HG02642 (cell line): ENCODE measurements around the gene TAF11.
A peak's percentile ranks its signal among the peaks of the same experiment; 100 is the strongest.
"Not testable (repeated sequence)": the region's sequence is repeated elsewhere in the genome, so short reads cannot be mapped to it uniquely, and the experiment has no call there.

Experiments
- ATAC-seq: cut with Tn5 transposase; IDR thresholded peaks from one replicate; pipeline ENCODE4 v1.9.1; 2021; ENCODE audit warnings: mild to moderate bottlenecking; ENCODE audit not compliant: unreplicated experiment, poor library complexity

Gene TAF11, protein sequence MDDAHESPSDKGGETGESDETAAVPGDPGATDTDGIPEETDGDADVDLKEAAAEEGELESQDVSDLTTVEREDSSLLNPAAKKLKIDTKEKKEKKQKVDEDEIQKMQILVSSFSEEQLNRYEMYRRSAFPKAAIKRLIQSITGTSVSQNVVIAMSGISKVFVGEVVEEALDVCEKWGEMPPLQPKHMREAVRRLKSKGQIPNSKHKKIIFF

DNA sequence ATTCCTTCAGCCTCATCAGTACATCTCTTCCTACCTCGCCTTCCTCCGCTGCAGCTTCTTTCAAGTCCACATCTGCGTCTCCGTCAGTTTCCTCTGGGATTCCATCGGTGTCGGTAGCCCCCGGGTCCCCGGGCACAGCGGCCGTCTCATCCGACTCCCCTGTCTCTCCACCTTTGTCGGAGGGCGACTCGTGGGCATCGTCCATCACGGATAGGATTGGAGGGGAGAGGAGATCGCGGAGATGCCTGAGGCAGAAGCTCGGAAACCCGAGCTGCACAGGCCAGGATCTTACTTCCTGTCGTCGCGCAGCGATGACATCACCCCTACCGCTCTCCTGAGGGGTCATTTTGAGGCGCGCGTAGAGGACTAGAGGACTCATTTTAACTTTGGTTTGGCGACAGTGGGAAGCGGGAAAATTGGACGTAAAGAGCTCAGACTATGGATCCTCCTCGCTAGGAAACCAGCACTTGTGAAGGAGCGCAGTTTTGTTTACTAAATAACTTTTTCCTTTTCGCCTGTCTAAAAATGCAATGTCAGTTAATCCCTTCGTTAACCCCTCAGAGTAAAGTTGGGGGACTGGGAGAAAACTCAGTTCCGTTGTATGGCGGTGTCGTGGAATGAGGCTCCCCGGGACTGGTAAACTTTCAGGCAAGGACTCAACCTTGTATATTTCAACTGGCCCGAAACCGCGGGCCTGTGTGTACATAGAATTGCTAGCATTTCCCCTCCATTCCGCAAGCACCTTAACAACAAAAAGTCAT is at the start of gene TAF11:
TAF11 (minus strand) TSS at position 290 of the 761 bp plus-strand sequence; CDS start at position 205, 85 bp downstream.
- ATAC-seq = peak; percentile 82

DNA sequence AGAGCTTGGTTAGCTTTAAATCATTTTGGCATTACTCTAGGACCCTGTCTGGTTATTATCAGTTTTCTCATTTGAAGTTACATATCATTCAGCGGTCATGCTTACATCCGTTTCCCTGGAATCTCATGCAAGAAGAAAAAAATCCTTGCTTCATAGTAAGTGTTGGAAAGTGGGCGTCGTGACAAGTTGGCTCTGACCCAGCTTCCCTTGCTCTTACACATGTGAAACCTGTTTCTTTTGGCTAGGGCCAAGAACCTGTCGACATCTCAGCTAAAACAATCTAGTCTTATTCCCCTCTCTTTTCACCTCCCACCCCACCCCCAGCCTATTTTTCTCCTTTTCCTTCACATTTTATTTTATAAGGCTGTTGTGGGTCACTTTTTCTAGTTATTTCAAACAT is 46.7 kb upstream of the TAF11 start:
- ATAC-seq = no peak

DNA sequence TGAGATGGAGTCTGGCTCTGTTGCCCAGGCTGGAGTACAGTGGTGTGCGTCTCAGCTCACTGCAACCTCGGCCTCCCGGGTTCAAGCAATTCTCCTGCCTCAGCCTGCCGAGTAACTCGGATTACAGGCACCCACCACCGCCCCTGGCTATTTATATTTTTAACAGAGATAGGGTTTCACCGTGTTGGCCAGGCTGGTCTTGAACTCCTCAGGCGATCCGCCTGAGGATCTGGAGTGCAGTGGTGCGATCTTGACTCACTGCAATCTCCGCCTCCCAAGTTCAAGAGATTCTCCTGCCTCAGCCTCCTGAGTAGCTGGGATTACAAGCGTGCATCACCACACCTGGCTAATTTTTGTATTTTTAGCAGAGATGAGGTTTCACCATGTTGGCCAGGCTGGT is 44.4 kb upstream of the TAF11 start:
- ATAC-seq = not testable (repeated sequence)

DNA sequence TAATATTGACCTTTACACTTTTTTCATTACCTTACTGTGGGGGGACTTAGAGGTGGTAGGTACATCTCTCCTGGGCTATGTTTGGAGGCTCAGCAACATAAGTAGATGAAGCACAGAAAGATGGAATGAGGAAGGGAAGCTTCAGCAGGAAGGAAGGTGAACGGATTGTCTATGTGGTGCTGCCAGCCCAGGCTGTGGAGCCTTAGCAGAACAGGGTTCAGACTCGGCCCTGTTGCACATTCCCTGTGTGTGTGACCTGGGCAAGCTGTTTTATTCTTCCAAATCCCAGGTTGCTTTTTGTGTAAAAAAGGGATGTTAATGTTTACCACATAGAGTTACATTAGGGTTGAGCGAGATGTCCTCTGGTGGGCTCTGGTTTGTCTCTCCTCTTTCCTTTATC is 42.4 kb upstream of the TAF11 start:
- ATAC-seq = no peak

DNA sequence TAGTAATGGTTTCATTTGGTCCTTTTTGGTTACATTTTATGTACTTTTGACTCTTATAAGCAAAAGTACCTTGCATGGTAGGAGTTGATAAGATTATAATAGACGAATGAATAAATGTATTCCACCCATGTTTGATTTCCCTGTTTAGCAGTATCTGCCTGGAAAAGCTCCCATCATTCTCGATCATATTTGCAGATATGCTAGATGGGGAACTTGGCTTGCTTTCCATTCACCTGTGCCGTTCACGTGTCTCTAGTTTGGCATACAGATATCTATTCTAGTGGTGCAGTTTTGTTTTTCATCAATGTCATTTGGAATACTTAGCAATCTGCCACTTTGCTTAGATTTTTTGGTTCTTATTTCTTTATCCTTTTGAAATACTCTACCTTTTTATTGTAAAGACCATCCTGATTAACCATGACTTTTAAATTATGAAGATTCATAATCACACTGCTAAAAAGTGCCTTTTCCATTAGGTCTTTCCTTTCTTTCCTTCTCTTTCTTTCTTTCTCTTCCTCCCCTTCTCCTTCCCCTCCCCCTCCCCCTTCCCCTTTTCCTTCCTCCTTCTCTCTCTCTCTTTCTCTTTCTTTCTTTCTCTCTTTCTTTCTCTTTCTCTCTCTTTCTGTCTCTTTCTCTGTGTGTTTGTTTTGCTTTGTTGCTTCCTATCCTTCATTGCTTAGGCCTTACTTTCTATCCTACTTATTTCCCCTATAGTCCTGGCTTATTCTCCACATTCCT is 41.6 kb upstream of the TAF11 start:
- ATAC-seq = no peak

DNA sequence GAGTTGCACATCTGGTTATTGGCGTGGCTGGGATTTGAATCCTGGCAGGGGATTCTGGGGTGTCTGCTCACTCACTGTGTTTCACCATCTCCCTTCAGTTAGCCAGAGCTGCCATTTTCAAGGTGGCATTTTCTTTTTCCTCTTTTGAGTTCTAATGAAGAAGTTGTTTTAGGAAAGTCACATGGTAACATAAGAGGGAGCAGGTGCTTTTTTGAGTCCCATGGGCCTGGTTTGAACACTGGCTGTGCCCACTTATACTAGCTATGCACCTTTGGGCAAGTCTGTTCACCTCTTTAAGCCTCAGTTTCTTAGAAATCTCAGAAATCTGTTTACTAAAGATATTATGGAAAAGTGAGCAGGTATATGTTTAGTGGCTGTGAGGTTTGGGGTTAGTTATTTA is 40.9 kb upstream of the TAF11 start:
- no peak for ATAC-seq

DNA sequence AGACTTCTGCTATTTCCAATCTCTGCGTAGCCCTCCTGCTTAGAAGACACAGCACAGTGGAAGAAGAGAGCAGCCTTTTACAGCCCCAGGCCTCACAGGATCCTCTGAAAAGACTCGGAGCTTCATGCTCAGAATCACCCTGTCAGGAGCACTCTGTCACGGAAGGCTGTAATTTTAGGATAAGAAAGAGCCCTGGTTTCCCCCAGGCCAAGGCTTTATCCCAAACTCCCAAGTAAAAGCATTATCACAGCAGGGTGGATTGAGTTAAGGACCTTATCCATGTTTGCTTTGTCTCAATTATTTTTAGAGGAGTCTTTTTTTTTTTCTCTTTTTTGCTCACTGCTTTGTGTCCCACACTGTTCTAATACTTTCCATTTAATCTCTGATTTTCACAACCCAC is 40.4 kb upstream of the TAF11 start:
- ATAC-seq = no peak

DNA sequence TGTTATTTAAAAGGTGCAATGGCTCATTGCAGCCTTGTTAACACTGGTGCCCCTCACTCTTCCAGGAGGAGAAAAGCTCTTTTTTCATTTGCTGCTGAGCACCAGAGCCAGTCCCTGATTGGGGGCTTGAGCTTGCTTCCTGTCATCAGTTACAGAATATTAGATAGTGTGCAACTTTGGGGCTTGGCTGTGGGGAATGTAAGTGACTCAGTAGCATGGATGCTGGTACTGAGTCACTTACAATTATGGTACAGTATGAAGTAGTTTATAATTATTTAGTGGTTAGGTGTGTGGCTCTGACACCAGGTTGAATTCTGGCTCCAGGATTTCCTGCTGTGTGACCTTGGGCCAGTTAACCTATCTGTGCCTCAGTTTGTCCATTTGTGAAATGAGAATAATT is 38.8 kb upstream of the TAF11 start:
- no peak for ATAC-seq

DNA sequence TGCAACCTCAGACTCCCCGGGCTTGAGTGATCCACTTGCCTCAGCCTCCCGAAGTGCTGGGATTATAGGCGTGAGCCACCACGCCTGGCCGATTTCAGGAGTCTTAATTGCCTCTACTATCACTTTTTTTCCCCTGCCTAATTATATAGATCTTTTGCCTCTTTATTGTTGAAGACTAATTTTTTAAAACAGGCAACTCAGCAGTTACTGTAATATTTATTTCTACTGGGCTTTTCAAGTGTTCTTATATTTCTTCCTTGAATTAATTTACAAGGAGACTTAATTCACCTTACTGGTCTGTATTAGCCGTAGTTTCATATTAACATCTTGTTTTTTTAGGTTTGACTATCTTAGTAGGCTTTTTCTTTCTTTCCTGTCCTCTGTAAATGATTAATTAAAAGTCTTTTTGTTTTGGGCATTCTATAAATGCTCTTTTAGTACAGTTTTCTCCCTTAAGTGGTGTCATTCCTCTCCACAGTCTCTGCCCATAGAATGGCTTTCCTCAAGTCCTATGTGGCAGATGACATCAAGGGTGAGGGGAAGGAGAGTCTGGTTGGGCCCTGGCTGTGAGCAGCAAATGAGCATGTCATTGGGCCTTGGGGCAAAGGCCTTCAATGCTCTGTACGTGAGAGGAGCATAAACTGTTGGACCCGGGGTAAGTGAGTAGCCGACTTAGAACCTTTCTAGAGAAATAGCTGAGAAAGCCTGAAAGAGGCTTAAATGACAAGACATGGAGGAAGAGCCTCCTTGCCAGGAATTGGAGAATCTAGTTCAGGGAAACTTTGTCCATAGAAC is 37.2 kb upstream of the TAF11 start:
- ATAC-seq = no peak

DNA sequence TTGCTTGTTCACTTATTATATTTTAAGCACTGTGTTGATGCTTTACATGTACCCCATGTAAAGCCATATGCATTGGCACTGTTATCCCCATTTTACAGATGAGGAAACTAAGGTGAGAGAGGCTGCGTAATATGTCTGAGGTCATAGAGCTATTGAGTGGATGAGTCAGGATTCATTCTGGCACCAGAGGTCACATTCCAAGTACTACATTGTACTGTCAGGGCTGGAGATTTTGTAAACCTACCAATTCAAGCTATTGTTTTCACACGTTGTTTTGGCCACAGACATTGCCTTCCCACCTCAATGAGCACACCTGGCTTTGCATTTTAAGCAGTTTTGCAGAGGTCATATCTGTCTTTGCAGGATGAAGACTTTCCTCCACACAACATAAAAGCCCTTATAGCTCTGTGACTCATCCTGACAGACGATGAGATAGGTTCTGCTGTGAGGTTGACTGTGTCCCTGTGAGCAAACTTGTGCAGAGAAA is 34.4 kb upstream of the TAF11 start:
- no peak for ATAC-seq

DNA sequence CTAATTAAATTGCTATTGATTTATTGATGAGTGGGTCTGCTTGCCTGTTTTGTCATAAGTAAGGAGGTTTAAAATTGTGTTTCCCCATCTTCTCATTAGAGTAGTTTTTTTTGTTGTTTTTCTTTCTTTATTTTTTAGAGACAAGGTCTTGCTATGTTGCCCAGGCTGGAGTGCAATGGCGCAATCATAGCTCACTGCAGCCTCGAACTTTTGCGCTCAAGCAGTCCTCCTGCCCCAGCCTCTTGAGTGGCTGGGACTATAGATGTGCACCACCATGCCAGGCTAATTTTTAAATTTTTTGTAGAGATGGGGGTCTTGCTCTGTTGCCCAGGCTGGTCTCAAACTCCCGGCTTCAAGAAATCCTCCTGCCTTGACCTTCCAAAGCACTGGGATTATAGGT is 32.3 kb upstream of the TAF11 start:
- ATAC-seq = no peak

DNA sequence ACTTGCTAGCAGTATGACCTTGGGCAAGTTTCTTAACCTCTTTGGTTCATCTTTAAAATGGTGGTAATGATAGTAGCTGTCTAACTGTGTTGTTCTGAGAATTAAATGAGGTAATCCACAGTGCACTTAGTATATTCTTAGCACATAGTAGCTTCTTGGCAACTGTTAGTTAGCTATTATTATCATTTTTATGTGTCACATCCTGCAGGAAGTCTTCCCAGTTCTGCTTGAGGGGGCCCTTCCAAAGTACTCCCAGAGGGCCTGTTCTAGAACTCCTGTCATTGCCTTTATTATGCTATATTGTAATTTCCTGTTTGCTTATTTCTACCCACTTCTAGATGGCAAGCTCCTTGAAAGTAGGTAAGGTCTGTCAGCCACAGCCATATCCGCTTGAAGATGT is 31.8 kb upstream of the TAF11 start:
- no peak for ATAC-seq

DNA sequence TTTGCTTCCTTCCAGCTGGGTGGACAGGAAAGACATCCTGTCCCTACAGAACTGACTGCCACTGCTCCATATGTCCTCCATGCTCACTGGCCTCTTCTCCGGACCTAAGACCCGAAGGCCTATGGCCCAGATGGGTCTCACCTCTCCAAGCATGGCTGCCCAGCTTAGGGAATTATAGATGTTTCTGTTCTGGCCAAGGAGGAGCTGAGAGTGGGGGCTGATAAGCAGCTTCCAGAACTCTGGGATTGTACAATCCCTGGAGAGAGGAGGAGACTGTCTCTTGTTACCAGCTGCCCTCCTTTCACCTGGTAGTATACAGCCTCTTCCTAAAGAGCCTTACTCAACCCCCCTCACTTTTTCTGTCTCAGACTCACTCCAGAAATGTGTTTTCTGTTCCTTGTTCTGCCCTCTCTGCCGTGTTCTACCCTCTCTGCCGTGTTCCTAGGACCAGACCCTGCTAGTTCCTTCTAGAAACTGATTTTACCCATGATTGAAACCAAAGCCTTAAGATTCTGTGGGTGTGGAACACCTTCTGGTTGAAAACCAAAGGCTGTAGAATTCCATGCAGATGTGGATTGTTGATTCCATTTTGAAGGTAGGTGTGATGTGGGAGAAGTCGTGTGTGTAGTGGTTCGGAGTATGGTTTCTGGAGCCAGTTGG is 29.9 kb upstream of the TAF11 start:
- no peak for ATAC-seq

DNA sequence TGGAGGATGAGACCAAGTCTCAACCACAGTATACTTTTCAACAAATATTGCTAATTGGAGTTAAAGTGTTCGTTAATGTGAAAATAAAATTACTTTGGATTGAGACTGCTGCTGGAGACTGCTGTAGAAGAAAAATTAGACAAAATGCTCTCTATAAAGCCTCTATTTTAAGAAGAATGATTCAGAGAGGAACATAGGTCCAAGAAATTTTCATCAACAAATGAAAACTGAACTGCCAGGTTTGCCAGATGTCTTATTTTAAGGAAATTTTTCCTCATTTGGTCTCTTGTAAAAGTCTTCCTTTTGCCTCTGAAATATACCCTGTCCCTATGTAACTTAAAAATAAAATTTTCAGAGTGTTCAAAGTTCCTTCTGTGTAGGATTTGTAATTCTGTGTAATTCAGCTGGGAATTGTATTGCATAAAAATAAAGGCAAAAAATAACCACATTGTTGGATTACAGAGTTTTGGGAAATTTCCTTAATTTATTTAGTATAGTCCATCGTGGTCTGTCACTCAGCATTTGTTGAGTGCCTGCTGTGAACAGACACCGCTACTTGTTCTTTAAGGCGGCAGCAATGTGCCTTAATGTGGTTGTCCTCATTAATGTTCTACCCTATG is 28.6 kb upstream of the TAF11 start:
- no peak for ATAC-seq

DNA sequence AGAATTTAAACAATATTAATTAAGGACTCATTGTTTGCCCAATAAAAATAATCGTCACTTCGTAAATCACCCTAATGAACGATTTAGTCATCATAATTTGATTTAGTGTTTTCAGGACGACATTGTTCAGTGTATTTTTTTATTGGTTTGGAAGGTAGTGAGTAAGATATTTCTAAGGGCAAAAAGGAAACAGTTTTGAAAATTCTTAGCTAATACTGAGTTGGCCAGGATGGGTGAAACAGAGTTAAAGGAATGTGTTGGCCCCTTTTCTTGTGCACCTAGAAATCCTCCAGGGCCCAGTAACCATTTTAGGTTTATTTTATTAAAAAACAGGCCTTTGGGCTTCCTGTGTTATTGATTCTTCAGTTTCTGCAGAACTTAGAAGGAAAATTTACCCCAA is 26.5 kb upstream of the TAF11 start:
- ATAC-seq = no peak

DNA sequence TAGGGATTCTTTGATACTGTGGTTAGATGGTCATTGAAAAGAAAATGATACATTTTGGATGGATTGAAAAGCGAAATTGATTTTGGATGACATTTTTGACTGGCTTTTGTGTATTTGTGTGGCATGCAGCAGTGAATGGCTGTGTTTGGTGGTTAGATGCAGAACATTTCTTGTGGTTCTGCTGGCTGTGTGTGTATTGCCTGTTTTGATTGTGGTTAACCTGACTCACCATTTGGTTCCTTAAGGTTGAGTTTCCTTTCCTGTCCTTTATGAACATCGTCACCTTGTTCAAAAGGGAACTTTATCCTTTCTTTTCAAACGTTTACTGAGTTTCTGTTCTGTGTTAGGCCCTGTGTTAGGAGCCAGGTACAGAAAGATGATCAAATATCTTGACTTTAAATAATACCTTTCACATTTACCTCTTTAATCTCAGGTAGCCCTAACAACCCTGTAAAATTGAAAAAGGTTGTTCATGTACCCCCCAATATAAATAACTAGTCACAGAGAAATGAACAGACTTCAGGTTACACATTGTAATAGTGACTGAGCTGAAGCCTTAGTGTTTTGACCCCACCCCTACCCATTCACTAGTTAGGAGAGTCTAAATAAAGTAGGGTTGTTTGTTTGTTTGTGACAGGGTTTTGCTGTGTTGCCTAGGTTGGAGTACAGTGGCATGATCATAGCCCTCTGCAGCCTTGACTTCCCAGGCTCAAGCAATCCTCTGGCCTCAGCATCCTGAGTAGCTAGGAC is 25.0 kb upstream of the TAF11 start:
- ATAC-seq = no peak

DNA sequence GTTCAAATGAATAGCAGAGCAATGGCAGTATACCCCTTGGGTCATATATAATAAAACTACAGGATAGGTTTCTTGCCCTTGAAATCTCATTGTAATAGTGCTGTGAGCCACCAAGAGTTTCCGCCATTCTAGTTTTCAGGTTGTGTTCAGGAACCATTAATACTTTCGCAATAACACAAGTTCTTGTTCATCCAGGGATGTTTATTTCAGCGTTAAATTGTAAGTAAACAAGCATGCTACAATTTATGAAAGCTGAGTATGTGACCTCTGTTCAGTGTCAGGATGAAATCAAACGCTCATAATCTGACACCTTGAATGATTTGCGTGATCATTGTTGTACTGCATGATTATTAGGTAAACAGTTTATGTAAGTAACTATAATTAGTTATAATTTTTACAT is 24.0 kb upstream of the TAF11 start:
- ATAC-seq = no peak

DNA sequence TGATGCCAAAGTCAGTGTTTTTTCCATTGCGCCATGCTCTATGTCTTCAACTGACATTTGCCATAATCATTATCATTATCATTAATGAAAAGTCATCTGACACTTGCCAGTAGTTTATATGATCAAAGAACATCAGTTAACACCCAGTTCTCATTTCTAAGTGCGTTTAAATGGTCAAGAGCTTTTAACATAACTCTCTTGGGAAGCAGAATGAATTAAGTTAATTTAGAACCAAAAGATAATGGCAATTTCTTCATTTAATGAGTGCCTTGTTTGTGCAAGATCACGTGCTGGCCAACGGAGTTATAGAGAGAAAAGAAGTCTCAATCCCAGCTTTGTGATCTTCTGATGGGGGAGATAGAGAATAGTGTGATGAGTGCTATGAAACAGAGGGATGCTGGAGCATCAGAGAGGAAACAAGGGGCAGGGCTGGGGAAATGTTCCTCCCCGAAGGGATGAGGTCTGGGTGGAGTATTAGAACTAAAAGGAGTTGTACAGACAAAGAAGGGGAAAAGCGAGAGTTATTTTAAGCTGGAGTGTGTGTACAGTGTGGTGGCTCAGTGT is 21.6 kb upstream of the TAF11 start:
- ATAC-seq = no peak

DNA sequence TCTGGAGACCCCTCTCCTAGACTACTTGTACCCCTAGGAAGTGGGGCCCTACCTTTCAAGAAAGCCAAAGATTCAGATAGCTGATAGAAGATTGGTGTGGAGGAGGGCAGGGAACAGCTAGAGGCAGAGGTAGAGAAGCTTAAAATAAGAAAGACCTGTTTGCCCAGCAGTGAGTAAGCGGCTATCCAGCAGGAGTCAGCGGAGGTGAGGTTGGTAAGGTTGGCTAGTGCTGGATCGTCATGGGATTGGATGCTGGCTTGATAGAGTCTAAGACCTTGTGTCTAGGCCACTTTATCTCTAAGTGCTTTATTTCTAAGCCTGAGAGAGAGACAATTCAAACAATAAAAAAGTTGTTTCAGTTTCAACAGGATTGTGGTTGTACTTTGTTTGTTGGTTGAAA is 20.4 kb upstream of the TAF11 start:
- ATAC-seq = no peak
